Measurements from ENCODE around the gene NELFCD.

GRCh38 chr20:59027741-59028320, 46.8 kb downstream of the NELFCD start:
- TF ChIP-seq CTCF (IDR thresholded peaks at IDR 0.05; ENCODE audit: low read depth, low read length): no peak
- no peak for TF ChIP-seq EZH2phosphoT487 (IDR thresholded peaks at IDR 0.05; ENCODE audit: low read depth)

Data from OCI-LY3 (cell line).